Measurements from ENCODE around the gene TAX1BP3.
A peak's percentile ranks its signal among the peaks of the same experiment; 100 is the strongest.

Gene TAX1BP3

GRCh38 chr17:3657874-3658783 is 10.2 kb downstream of the TAX1BP3 start:
- no peak for DNase-seq

DNA sequence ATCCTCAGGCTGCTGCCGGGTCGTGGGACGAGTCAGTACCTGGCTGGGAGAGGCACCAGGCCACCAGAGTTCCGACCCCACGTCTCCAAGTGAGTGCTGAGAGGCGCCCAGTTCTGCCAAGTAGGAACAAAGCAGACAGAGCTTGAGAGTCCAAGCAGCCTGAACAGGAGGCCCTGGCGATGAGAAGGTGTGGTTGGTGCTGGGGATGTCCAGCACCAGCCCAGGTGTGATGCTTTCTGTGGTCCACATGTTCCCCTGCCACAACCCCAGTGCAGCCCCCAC is 10.8 kb downstream of the TAX1BP3 start:
- no peak for DNase-seq

- no peak for DNase-seq
Measured at GRCh38 chr17:3656755-3657587, 11.4 kb downstream of the TAX1BP3 start.

GRCh38 chr17:3656353-3656752 is 12.0 kb downstream of the TAX1BP3 start:
- no peak for DNase-seq

DNA sequence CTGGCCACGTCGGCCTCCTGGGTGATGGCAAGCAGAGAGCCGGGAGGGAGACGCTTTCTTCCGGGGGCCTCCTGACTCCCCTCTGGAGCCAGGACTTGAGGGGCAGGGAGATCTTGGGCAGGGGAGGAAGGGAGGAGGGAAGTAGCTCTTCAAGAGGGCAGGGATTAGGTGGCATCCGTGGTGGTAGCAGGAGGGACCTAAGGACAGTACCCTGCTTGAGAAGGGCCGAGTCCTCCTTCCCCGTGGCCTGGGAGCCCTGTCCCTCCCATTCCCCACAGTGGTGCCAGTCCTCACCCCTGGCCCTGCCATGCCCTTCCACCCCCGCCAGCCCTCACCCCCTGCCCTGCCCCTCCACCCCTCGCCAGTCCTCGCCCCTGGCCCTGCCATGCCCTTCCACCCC is 12.6 kb downstream of the TAX1BP3 start:
- no peak for DNase-seq

DNA sequence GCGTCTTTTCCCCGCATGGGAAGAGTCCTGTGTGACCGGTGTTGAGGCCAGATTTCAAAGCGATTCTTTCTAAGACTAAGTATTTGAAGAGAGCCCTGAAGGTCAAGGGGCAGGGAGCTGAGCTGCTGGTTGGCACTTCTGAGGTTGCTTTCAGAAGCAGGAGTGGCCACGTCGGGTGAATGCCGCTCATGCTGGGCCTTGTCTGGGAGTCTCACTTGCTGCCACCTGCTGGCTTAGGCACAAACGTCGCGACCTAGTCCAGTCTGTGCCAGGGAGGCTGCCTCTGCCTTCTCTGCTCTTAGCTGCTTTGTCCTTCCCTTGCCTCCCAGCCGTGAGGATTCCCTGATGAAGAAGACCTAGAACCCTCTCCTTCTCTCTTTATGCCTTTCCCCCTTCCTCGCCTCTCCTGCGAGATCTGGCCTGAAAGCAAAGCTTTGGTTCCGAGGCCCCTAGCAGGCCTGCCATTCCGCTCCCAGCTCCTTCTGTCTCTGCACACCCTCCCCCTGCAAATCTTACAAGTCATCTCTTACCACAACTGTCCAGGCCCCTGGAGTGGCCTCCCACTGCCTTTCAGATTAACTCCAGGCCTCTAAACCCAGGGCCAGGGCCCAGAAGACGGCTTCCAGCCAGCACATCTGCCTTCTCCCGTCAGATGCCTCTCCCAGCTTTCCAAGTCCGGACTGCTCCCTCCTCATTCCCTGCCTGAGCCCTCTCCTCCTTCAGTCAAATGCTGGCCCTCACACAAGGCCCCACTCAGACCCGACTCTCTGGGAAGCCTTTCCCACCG is 20.4 kb downstream of the TAX1BP3 start:
- DNase-seq: peak; percentile 57 to 65

DNA sequence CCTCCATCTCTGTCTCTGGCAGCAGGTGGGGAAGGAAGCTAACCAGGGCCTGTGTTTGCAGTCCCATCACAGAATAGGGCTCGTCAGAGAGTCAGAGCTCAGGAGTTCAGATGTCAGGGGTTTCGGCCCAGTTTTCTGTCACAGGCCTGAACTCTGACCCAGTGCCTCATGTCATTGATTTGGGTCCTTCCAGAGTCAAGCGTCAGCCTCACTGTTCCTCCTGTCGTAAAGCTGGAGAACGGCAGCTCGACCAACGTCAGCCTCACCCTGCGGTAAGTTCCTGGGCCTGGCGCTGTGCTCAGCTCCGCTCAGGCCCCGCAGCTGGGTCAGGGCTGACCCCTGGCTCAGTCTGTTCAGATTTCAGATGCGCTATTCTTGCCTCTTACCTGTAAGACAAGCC is 21.1 kb downstream of the TAX1BP3 start:
- no peak for DNase-seq

- no peak for DNase-seq
Measured at GRCh38 chr17:3645310-3645709, 23.1 kb downstream of the TAX1BP3 start.

GRCh38 chr17:3643889-3644349 is 24.5 kb downstream of the TAX1BP3 start:
- DNase-seq: peak; percentile 32 to 49

- no peak for DNase-seq
Measured at GRCh38 chr17:3641717-3642486, 26.5 kb downstream of the TAX1BP3 start.

GRCh38 chr17:3641014-3641413 is 27.4 kb downstream of the TAX1BP3 start:
- no peak for DNase-seq

GRCh38 chr17:3639981-3640596 is 28.3 kb downstream of the TAX1BP3 start:
- DNase-seq: peak; percentile 54 to 65

DNA sequence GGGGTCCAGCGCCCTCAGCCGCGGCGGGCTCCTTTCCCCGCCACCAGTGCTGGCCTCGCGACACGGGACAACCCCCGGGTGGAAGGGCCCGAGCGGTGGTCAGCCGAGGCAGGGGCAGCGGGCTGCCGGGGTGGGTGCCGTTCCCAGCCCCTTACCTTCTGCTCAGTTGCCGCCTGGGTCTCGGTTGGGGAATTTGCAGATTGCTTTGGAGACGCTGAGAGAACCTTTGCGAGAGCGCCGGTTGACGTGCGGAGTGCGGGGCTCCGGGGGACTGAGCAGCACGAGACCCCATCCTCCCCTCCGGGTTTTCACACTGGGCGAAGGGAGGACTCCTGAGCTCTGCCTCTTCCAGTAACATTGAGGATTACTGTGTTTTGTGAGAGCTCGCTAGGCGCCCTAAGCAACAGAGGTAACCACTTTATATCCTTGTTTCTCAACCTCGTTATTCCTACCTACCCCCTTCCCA is 31.4 kb downstream of the TAX1BP3 start:
- DNase-seq: no peak

- peak; percentile 94 to 96 for DNase-seq
Measured at GRCh38 chr17:3636154-3636907, 32.0 kb downstream of the TAX1BP3 start, which contains the start of the genes CTNS and SHPK. Gene CTNS (plus strand): TSS chr17:3636760. CDS start chr17:3640207, 3,447 bp downstream. Gene SHPK (minus strand): TSS chr17:3636250. CDS start chr17:3636219, 31 bp downstream.

GRCh38 chr17:3635474-3636153 is 32.8 kb downstream of the TAX1BP3 start:
- DNase-seq: no peak

- no peak for DNase-seq
Measured at GRCh38 chr17:3632287-3632686, 36.1 kb downstream of the TAX1BP3 start.

DNA sequence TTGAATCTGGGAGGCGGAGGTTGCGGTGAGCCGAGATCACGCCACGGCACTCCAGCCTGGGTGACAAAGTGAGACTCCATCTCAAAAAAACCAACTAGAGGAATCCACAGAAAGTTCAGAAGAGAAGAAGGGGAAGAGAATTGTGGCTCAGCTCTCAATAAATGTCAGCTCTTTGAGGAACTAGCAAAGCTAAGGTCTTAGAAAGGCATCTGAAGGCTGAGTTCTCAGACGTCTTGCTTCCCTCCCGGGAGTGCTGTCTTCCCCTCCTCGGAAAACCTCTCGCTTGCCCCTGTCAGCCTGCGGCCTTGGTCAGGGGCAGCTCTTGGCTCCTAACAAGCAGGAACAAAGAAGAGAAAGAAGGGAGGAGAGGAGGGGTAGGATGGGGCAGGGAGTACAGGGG is 37.6 kb downstream of the TAX1BP3 start:
- DNase-seq: no peak

GRCh38 chr17:3627769-3628167 is 40.6 kb downstream of the TAX1BP3 start:
- no peak for DNase-seq

GRCh38 chr17:3626831-3627768 is 41.3 kb downstream of the TAX1BP3 start:
- DNase-seq: no peak
